ENCODE results near the gene PANX1. TPM values are rescaled to one million over a fixed set of nuclear protein-coding genes. Genes with fewer than 3 reads are reported as not detected.

PANX1 gene
- total and polyA plus RNA-seq, 2 donors (not counting 1 experiment from before 2014, with no cell fraction given) = 4.2 to 10.3 TPM

- peaks cover 75% of the 10 kb centered on the region for H3K4me1 Mint-ChIP-seq
- no peaks in the 10 kb centered on the region for H3K27me3 Mint-ChIP-seq
- H3K4me3 Mint-ChIP-seq = no peak overlapping the region
- H3K36me3 ChIP-seq (replicated peaks in 1 of 2; ENCODE audit: control extremely low read depth in 1 of 2, control insufficient read depth in 1 of 2, extremely low read depth in 1 of 2, insufficient read depth in 2 of 2, low read length in 1 of 2) = no peaks in the 10 kb centered on the region
- ATAC-seq (ENCODE audit: low read depth) = no peak
- H3K4me1 ChIP-seq (ENCODE audit: control insufficient read depth in 2 of 2, insufficient read depth in 2 of 2, low read length in 2 of 2) = peaks cover 9 to 15% of the 10 kb centered on the region in 2 donors
- H2AFZ ChIP-seq (ENCODE audit: insufficient read depth, low read depth, low read length, poor library complexity, severe bottlenecking) = no peak overlapping the region
- peaks cover 51% of the 10 kb centered on the region for H4K20me1 ChIP-seq (ENCODE audit: control insufficient read depth, insufficient read depth, low read length, poor library complexity, severe bottlenecking)
- no peak overlapping the region for H3K27ac ChIP-seq (ENCODE audit: low read length in 2 of 2)
- peaks cover 91% of the 10 kb centered on the region for H3K79me2 ChIP-seq (ENCODE audit: control insufficient read depth, insufficient read depth, low read length)
- WGBS (ENCODE audit: insufficient coverage) = no CpG with 5 or more reads among the region's 3 CpGs
- no peaks in the 10 kb centered on the region for H3K27me3 ChIP-seq (replicated peaks in 1 of 4; ENCODE audit: control extremely low read depth in 1 of 4, control insufficient read depth in 3 of 4, insufficient read depth in 4 of 4, low read length in 3 of 4)
- H3K4me2 ChIP-seq (replicated peaks; ENCODE audit: low read depth, low read length, poor library complexity, severe bottlenecking) = no peak overlapping the region
- DNase-seq = no peak
- no peak overlapping the region for H3K4me3 ChIP-seq (ENCODE audit: control extremely low read depth in 1 of 5, extremely low read depth in 1 of 5, insufficient read depth in 1 of 5, low read depth in 2 of 5, low read length in 4 of 5)
- ChIA-PET POLR2A (no interaction called here), CTCF (no interaction called here)
- intact Hi-C loops (cut with micrococcal nuclease) = no loop called here
- H3K9me3 ChIP-seq (ENCODE audit: control extremely low read depth in 1 of 3, control insufficient read depth in 2 of 3, insufficient read depth in 1 of 3, low read length in 2 of 3) = no peaks in the 10 kb centered on the region
- no peaks in the 10 kb centered on the region for H3K9me3 Mint-ChIP-seq (ENCODE audit: insufficient read depth)
- H3K27ac Mint-ChIP-seq = no peak overlapping the region
- TF ChIP-seq EZH2 (IDR thresholded peaks at IDR 0.05; ENCODE audit: borderline replicate concordance, insufficient read depth, low read depth, low read length, poor library complexity, severe bottlenecking) (no peak), CTCF (IDR thresholded peaks at IDR 0.05) (no peak)
- no peak overlapping the region for H3K9ac ChIP-seq (ENCODE audit: low read length)
Observed at GRCh38 chr11:94144216-94144615, 15.6 kb downstream of the PANX1 start.

GRCh38 chr11:94144664-94145063 lies 16.0 kb downstream of the PANX1 start:
- H3K9me3 ChIP-seq (ENCODE audit: control extremely low read depth in 1 of 3, control insufficient read depth in 2 of 3, insufficient read depth in 1 of 3, low read length in 2 of 3) = no peaks in the 10 kb centered on the region
- H3K4me3 ChIP-seq (ENCODE audit: control extremely low read depth in 1 of 5, extremely low read depth in 1 of 5, insufficient read depth in 1 of 5, low read depth in 2 of 5, low read length in 4 of 5) = no peak overlapping the region
- peaks cover 87% of the 10 kb centered on the region for H3K79me2 ChIP-seq (ENCODE audit: control insufficient read depth, insufficient read depth, low read length)
- no CpG with 5 or more reads among the region's 1 CpG for WGBS (ENCODE audit: insufficient coverage)
- ATAC-seq (ENCODE audit: low read depth) = no peak
- DNase-seq = no peak
- no peak overlapping the region for H3K9ac ChIP-seq (ENCODE audit: low read length)
- no peaks in the 10 kb centered on the region for H3K27me3 ChIP-seq (replicated peaks in 1 of 4; ENCODE audit: control extremely low read depth in 1 of 4, control insufficient read depth in 3 of 4, insufficient read depth in 4 of 4, low read length in 3 of 4)
- H3K4me2 ChIP-seq (replicated peaks; ENCODE audit: low read depth, low read length, poor library complexity, severe bottlenecking) = no peak overlapping the region
- Mint-ChIP-seq H3K27ac (no peak overlapping the region), H3K27me3 (no peaks in the 10 kb centered on the region), H3K9me3 (ENCODE audit: insufficient read depth) (no peaks in the 10 kb centered on the region), H3K4me3 (no peak overlapping the region), H3K4me1 (peaks cover 77% of the 10 kb centered on the region)
- H3K4me1 ChIP-seq (ENCODE audit: control insufficient read depth in 2 of 2, insufficient read depth in 2 of 2, low read length in 2 of 2) = peaks cover 8 to 15% of the 10 kb centered on the region in 2 donors
- H3K27ac ChIP-seq (ENCODE audit: low read length in 2 of 2) = no peak overlapping the region
- intact Hi-C loops (cut with micrococcal nuclease) = no loop called here
- H2AFZ ChIP-seq (ENCODE audit: insufficient read depth, low read depth, low read length, poor library complexity, severe bottlenecking) = no peak overlapping the region
- CTCF ChIA-PET = no interaction called here
- POLR2A ChIA-PET = no interaction called here
- H3K36me3 ChIP-seq (replicated peaks in 1 of 2; ENCODE audit: control extremely low read depth in 1 of 2, control insufficient read depth in 1 of 2, extremely low read depth in 1 of 2, insufficient read depth in 2 of 2, low read length in 1 of 2) = no peaks in the 10 kb centered on the region
- TF ChIP-seq CTCF (IDR thresholded peaks at IDR 0.05) = no peak
- no peak for TF ChIP-seq EZH2 (IDR thresholded peaks at IDR 0.05; ENCODE audit: borderline replicate concordance, insufficient read depth, low read depth, low read length, poor library complexity, severe bottlenecking)
- H4K20me1 ChIP-seq (ENCODE audit: control insufficient read depth, insufficient read depth, low read length, poor library complexity, severe bottlenecking) = peaks cover 46% of the 10 kb centered on the region

Data from B cell (primary cell).